GM23338 (cell line): ENCODE results near the gene APCDD1L. TPM values are rescaled to one million over a fixed set of nuclear protein-coding genes. Genes with fewer than 3 reads are reported as not detected.

Experiments
- ATAC-seq: fragments of 200-7000 bp; cut with Tn5 transposase; 3 replicates; pipeline ENCODE4 v1.9.1; 2020
- DNase-seq: peaks from one replicate; pipeline ENCODE4 v3.0.0-alpha.2; 2015; ENCODE audit warnings: low spot score
- H2AFZ ChIP-seq: fragments of 200-600 bp; sonication (generic); 2 replicates; pipeline ENCODE4 v1.8.0; 2016; ENCODE audit warnings: antibody characterized with exemption, mild to moderate bottlenecking, moderate library complexity
- H3F3A ChIP-seq: fragments of 200-600 bp; sonication (generic); replicated peaks from 2 replicates; pipeline ENCODE4 v1.8.0; 2017; ENCODE audit warnings: antibody characterized with exemption, mixed run types, low read depth
- H3K27ac ChIP-seq: fragments of 200-600 bp; sonication (generic); 2 replicates; pipeline ENCODE4 v1.6.1; 2016; ENCODE audit warnings: low read depth
- H3K27me3 ChIP-seq: fragments of 200-600 bp; sonication (generic); 2 replicates; pipeline ENCODE4 v1.8.0; 2016; ENCODE audit warnings: mild to moderate bottlenecking, mixed run types, moderate library complexity; ENCODE audit not compliant: insufficient read depth
- H3K36me3 ChIP-seq: fragments of 200-600 bp; sonication (generic); 2 replicates; pipeline ENCODE4 v1.8.0; 2016; ENCODE audit warnings: mild to moderate bottlenecking; ENCODE audit not compliant: insufficient read depth
- H3K4me1 ChIP-seq: fragments of 200-600 bp; sonication (generic); 2 replicates; pipeline ENCODE4 v1.8.0; 2016; ENCODE audit warnings: mild to moderate bottlenecking, moderate library complexity; ENCODE audit not compliant: insufficient read depth
- H3K4me2 ChIP-seq: fragments of 200-600 bp; sonication (generic); 2 replicates; pipeline ENCODE4 v1.7.1; 2017; ENCODE audit warnings: mixed run types
- H3K4me3 ChIP-seq: fragments of 200-600 bp; sonication (generic); 2 replicates; pipeline ENCODE4 v1.6.1; 2016; ENCODE audit warnings: mixed run types
- H3K79me2 ChIP-seq: fragments of 200-600 bp; sonication (generic); replicated peaks from 2 replicates; pipeline ENCODE4 v1.8.0; 2017; ENCODE audit warnings: mild to moderate bottlenecking; ENCODE audit not compliant: insufficient read depth
- H3K9me2 ChIP-seq: fragments of 200-600 bp; sonication (generic); 2 replicates; pipeline ENCODE4 v1.8.0; 2017; ENCODE audit not compliant: insufficient read depth
- H4K20me1 ChIP-seq: fragments of 200-600 bp; sonication (generic); replicated peaks from 2 replicates; pipeline ENCODE4 v1.8.0; 2017; ENCODE audit warnings: mild to moderate bottlenecking; ENCODE audit not compliant: insufficient read depth
- H3K27ac Mint-ChIP-seq: 2 replicates; pipeline ENCODE4 v1.8.0; 2020; ENCODE audit warnings: inconsistent platforms, mild to moderate bottlenecking, moderate library complexity, mixed read lengths
- H3K27me3 Mint-ChIP-seq: 3 replicates; pipeline ENCODE4 v1.8.0; 2022; ENCODE audit warnings: low read depth, mild to moderate bottlenecking, moderate library complexity, mixed read lengths, inconsistent platforms; ENCODE audit not compliant: insufficient read depth, poor library complexity
- H3K36me3 Mint-ChIP-seq: 3 replicates; pipeline ENCODE4 v1.8.0; 2021; ENCODE audit warnings: low read depth, mild to moderate bottlenecking, inconsistent platforms, moderate library complexity, mixed read lengths
- H3K4me1 Mint-ChIP-seq: 3 replicates; pipeline ENCODE4 v1.8.0; 2020; ENCODE audit warnings: mild to moderate bottlenecking, inconsistent platforms, mixed read lengths
- H3K4me3 Mint-ChIP-seq: 3 replicates; pipeline ENCODE4 v1.8.0; 2021; ENCODE audit warnings: moderate library complexity, mild to moderate bottlenecking, inconsistent platforms, mixed read lengths
- H3K9me3 Mint-ChIP-seq: 3 replicates; pipeline ENCODE4 v1.8.0; 2020; ENCODE audit warnings: moderate library complexity, mild to moderate bottlenecking, inconsistent platforms, mixed read lengths
- CTCF ChIP-seq, 2 experiments: fragments of 200-600 bp in 1 of 2; sonication (generic) in 1 of 2; conservative IDR thresholded peaks; 2 replicates each; pipeline versions ENCODE4 v1.5.1 to v1.6.1; 2016 to 2017; ENCODE audit warnings: antibody characterized with exemption in 2 of 2, low read depth in 2 of 2, mild to moderate bottlenecking in 2 of 2, moderate library complexity in 1 of 2
- ETS1 ChIP-seq: IDR thresholded peaks from 2 replicates; pipeline ENCODE4 v1.6.1; 2016; ENCODE audit warnings: antibody characterized with exemption
- EZH2 ChIP-seq: fragments of 200-600 bp; sonication (generic); IDR thresholded peaks from one replicate; pipeline ENCODE4 v1.8.0; 2017; ENCODE audit warnings: antibody characterized with exemption, mild to moderate bottlenecking, low read depth; ENCODE audit not compliant: unreplicated experiment
- EZH2phosphoT487 ChIP-seq: fragments of 200-600 bp; sonication (generic); IDR thresholded peaks from one replicate; pipeline ENCODE4 v1.8.1; 2018; ENCODE audit warnings: antibody characterized with exemption; ENCODE audit not compliant: unreplicated experiment
- JUNB ChIP-seq: IDR thresholded peaks from one replicate; pipeline ENCODE4 v1.6.1; 2016; ENCODE audit warnings: antibody characterized with exemption; ENCODE audit not compliant: unreplicated experiment
- NANOG ChIP-seq: IDR thresholded peaks from 2 replicates; pipeline ENCODE4 v1.6.1; 2016; ENCODE audit warnings: antibody characterized with exemption, borderline replicate concordance
- POLR2AphosphoS5 ChIP-seq: IDR thresholded peaks from 2 replicates; pipeline ENCODE4 v1.6.1; 2016; ENCODE audit warnings: antibody characterized with exemption, low read depth
- REST ChIP-seq: IDR thresholded peaks from one replicate; pipeline ENCODE4 v1.6.1; 2018; ENCODE audit warnings: antibody characterized with exemption; ENCODE audit not compliant: unreplicated experiment
- STAT1 ChIP-seq: IDR thresholded peaks from one replicate; pipeline ENCODE4 v1.6.1; 2016; ENCODE audit warnings: antibody characterized with exemption; ENCODE audit not compliant: unreplicated experiment
- ZNF114 ChIP-seq: fragments of 250-450 bp; sonication (Bioruptor Pico); IDR thresholded peaks from 2 replicates; pipeline ENCODE4 v1.5.0; 2020; ENCODE audit warnings: mild to moderate bottlenecking, moderate library complexity
- ZNF331 ChIP-seq: fragments of 250-450 bp; sonication (Bioruptor Pico); IDR thresholded peaks from 2 replicates; pipeline ENCODE4 v1.5.0; 2020; ENCODE audit warnings: low read depth, mild to moderate bottlenecking, moderate library complexity
- ZNF462 ChIP-seq: fragments of 250-450 bp; sonication (Bioruptor Pico); IDR thresholded peaks from 2 replicates; pipeline ENCODE4 v1.5.0; 2020; ENCODE audit warnings: mild to moderate bottlenecking, moderate library complexity
- polyA plus RNA-seq: library from polyadenylated mRNA; unstranded; fragments of >200 nt; fragmentation: Nextera tagmentation; extraction: Ambion mirVana; gene quantifications from 2 replicates; pipeline ENCODE4 v1.2.1, GENCODE V29; 2016
- total RNA-seq: library from RNA; depleted of rRNA; stranded (reverse); fragments of >200 nt; shearing (Covaris generic); gene quantifications from 2 replicates; pipeline ENCODE4 v1.2.3, GENCODE V29; 2014

APCDD1L gene
- total and polyA plus RNA-seq, 2 experiments from 2014 or later = 1.8 to 4.6 TPM

- Histone ChIP-seq H3F3A (no peaks in the 10 kb centered on the region), H3K27ac (no peak overlapping the region), H2AFZ (no peak overlapping the region), H3K4me1 (peaks cover 17% of the 10 kb centered on the region), H3K79me2 (no peaks in the 10 kb centered on the region), H3K36me3 (no peaks in the 10 kb centered on the region), H3K27me3 (no peaks in the 10 kb centered on the region), H4K20me1 (no peaks in the 10 kb centered on the region), H3K4me2 (no peak overlapping the region), H3K4me3 (no peak overlapping the region), H3K9me2 (no peaks in the 10 kb centered on the region; the same call in 1 of the 2 replicates)
- DNase-seq (no peak), ATAC-seq (no peak)
- Mint-ChIP-seq H3K9me3 (peaks cover 30% of the 10 kb centered on the region), H3K36me3 (peaks cover 28% of the 10 kb centered on the region; the same call in 2 of the 3 replicates), H3K4me1 (peaks cover 16% of the 10 kb centered on the region), H3K4me3 (no peak overlapping the region), H3K27me3 (peaks cover 7% of the 10 kb centered on the region), H3K27ac (no peak overlapping the region)
- no peak for TF ChIP-seq NANOG
- TF ChIP-seq ETS1 = no peak
- no peak for TF ChIP-seq ZNF114 (CRISPR knock-in tag)
- no peak for TF ChIP-seq POLR2AphosphoS5
- no peak for TF ChIP-seq STAT1
- TF ChIP-seq EZH2 = no peak
- TF ChIP-seq ZNF331 = no peak
- no peak for TF ChIP-seq ZNF462 (CRISPR knock-in tag)
- TF ChIP-seq CTCF (conservative IDR thresholded peaks at IDR 0.05; ENCODE audit: low read depth in 2 of 2) = no peak
- TF ChIP-seq EZH2phosphoT487 = no peak
- TF ChIP-seq JUNB = no peak
- no peak for TF ChIP-seq REST
These were observed 6.6 kb upstream of the APCDD1L start for GRCh38 chr20:58521763-58522162.
